H7 (cell line): ENCODE measurements around the gene MZT2A. TPM values are rescaled to one million over a fixed set of nuclear protein-coding genes. Genes with fewer than 3 reads are reported as not detected.
"Not testable (repeated sequence)": the region's sequence is repeated elsewhere in the genome, so short reads cannot be mapped to it uniquely, and the experiment has no call there.

Source experiments
- DNase-seq: peaks from one replicate; pipeline ENCODE4 v3.0.0; 2012
- H3K27me3 ChIP-seq: 2 replicates; pipeline ENCODE4 v1.6.0; 2011; ENCODE audit warnings: mild to moderate bottlenecking, low read length; ENCODE audit not compliant: control insufficient read depth, insufficient read depth
- H3K36me3 ChIP-seq: replicated peaks from 2 replicates; pipeline ENCODE4 v1.5.1; 2011; ENCODE audit warnings: low read length; ENCODE audit not compliant: control insufficient read depth, insufficient read depth
- H3K4me3 ChIP-seq: 2 replicates; pipeline ENCODE4 v1.5.1; 2011; ENCODE audit warnings: low read depth, mild to moderate bottlenecking, control low read depth, low read length, moderate library complexity; ENCODE audit not compliant: insufficient read depth
- total RNA-seq: library from RNA; depleted of rRNA; stranded (reverse); fragments of >200 nt; shearing (Covaris generic); gene quantifications from 2 replicates; pipeline ENCODE4 v1.2.3, GENCODE V29; 2014; rRNA removed

The MZT2A gene
- total RNA-seq, 1 experiment from 2014 or later: 156 TPM

DNA sequence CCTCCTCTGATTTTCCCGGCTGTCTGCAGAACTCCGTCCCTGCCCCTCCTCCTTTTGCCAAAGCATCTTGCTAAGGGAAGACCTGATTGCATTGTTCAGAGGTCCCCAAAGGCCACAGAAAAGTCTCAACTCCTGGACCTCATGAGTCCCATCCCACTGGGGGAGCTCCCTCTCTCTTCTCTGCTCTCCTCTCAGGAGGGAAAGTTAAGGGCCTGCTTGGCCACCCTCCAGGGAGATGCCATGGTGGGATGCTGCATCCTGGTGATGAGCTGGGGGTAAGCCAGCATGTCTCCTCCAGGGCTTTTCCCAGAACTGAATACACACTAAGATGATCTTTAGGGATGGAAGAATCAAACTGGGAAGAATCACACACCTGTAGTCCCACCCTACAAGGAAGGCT is 18.9 kb downstream of the MZT2A start:
- H3K27me3 ChIP-seq, H3K4me3 ChIP-seq, H3K36me3 ChIP-seq: not testable (repeated sequence)
- DNase-seq: peak; percentile 9

DNA sequence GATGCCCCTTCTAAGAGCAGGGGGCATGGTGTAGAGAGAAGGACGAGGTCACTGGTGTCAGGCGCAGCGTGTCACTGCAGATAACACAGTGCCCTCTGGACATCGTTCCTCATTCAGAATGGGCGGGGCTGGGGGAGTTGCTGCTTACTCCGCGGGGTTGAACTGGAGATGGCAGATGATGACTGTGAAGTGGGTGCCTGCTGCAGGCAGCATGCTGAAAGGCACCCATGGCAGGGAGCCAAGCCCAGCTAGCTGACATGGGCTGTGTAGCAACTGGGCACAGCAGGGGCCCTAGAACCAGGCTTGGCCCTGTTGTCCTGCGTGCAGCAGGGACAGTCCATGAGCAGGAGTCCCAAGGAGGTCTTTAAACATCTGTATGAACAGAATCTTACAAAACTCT is 20.6 kb downstream of the MZT2A start:
- H3K4me3 ChIP-seq, H3K27me3 ChIP-seq, DNase-seq, H3K36me3 ChIP-seq: not testable (repeated sequence)

DNA sequence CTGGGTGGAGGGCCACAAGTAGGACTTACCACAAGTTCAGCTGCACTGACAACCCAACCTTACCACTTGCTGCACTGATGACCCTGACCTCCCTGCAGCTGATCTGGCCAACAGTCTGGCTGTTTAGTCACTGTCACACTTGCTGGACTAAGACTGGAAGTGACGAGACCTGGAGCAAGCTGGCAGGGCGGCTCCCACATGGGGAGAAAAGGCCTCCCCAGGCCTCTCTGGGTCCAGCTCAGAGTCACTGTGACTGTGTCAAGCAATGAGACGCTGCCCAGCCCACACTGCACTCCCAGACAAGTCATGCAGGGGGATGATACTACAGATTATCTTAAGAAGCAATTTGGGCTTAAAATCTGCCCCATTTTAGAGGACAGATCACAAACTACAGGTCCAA is 21.3 kb downstream of the MZT2A start:
- H3K4me3 ChIP-seq, DNase-seq, H3K27me3 ChIP-seq, H3K36me3 ChIP-seq: not testable (repeated sequence)

DNA sequence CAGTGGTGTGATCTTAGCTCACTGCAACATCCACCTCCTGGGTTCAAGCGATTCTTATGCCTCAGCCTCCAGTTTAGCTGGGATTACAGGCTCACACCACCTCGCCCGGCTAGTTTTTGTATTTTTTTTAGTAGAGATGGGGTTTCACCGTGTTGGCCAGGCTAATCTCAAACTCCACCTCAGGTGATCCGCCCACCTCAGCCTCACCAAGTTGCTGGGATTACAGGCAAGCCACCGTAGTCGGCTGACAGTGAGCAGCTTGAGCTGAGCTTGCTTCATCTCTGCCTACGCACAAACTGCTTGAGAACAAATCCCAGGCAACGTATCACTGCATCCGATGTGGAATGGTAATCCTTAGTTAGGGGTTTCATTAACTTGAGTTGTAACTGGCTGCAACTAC is 24.5 kb downstream of the MZT2A start:
- not testable (repeated sequence) for DNase-seq, H3K4me3 ChIP-seq, H3K36me3 ChIP-seq, H3K27me3 ChIP-seq

DNA sequence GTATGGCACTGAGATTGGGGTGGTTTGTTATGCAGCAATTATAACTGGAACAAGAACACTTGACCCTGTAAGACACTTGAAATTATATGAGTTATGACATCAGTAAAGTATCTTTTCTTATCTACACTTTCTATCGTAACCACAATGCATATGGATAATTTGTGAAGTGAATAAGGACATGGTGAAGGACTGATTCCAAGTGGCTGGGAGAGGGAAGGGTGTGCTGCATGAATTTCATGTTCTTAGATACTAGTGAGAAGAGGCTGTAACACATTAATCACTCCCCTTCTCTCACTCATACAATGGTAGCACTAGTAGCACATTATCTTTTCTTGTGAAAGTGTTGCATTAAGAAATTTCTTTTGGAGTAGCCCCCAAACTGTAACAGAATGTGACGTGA is 37.3 kb downstream of the MZT2A start:
- not testable (repeated sequence) for H3K36me3 ChIP-seq, H3K27me3 ChIP-seq, DNase-seq, H3K4me3 ChIP-seq

DNA sequence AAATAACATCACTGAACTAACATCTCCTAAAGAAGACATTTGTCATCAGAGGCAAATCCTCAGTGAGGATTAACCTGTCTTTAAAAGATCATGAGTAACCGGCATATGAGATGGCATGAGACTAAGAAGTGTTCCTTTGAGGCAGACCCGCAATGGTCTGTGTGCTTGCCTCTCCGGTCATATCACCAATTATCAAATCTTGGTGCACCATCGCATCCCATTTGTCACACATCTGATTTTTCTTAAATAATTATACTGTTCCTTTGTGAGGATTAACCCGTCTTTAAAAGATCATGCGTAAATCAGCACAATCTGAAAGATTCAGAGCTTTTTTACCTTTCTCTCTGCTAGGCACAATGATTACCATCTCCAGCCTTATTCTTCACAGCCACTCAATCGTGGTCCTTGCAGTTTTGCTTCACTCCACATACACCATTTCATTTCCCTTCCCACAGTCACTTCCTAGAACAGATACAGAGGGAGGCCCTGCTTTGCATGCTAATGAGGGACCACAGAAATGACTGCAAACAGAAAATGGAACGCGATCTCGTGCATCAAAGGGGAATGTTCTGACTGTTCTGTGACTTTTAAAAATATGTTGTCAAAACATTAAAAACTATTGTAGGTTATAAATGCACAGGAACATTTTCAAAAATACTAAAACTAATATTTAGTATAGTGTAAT is 40.8 kb downstream of the MZT2A start:
- not testable (repeated sequence) for H3K36me3 ChIP-seq, H3K4me3 ChIP-seq, DNase-seq, H3K27me3 ChIP-seq

DNA sequence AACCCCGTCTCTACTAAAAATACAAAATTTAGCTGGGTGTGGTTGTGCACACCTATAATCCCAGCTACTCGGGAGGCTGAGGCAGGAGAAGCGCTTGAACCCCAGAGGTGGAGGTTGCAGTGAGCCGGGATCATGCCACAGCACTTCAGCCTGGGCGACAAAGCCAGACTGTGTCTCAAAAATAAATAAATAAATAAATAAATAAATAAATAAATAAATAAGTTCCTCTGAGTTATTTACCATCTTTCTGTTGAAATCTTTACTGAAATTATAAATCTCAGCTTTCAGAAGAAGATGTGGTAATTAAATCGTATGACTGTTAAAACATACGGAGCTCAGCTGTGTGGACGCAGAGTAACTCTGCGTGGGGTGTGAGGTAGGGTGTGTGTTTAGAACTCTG is 44.2 kb downstream of the MZT2A start:
- H3K36me3 ChIP-seq, H3K27me3 ChIP-seq, H3K4me3 ChIP-seq, DNase-seq: not testable (repeated sequence)

DNA sequence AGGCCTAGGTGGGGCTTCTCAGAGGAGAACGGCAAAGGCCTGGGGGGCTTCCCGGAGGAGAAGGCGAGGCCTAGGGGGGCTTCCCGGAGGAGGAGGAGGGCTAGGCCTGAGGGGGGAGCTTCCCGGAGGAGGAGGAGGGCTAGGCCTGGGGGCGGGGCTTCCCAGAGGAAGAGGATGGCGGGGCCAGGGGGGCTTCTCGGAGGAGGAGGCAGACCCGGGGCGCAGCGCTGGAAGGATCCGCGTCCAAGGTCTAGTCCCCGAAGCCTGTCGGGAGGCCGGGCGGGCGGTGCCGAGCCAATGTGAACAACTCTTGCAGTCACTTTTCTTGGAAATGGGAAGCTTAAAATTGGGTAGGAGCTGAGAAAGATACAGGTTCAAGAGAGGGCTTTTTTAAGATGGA is 46.3 kb downstream of the MZT2A start:
- peak; percentile 22 for DNase-seq
- no peak overlapping the region for H3K4me3 ChIP-seq

DNA sequence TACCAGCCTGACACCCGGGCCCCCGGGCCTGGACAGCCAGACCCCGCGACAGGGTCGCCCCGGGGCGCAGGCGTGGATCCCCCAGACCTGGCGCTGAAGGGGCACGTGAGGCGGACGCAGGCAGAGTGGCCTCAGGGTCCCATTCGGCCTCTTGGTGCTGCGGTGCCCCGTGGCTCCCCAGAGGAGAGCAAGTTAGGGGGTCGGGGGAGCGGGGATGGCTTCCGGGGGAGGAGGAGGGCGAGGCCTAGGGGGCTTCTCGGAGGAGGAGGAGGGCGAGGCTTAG is 46.7 kb downstream of the MZT2A start:
- not testable (repeated sequence) for DNase-seq, H3K27me3 ChIP-seq, H3K4me3 ChIP-seq, H3K36me3 ChIP-seq

More for the DNA sequence above, 46.3 kb downstream of the MZT2A start:
- no peaks in the 10 kb centered on the region for H3K27me3 ChIP-seq
- no peaks in the 10 kb centered on the region for H3K36me3 ChIP-seq

DNA sequence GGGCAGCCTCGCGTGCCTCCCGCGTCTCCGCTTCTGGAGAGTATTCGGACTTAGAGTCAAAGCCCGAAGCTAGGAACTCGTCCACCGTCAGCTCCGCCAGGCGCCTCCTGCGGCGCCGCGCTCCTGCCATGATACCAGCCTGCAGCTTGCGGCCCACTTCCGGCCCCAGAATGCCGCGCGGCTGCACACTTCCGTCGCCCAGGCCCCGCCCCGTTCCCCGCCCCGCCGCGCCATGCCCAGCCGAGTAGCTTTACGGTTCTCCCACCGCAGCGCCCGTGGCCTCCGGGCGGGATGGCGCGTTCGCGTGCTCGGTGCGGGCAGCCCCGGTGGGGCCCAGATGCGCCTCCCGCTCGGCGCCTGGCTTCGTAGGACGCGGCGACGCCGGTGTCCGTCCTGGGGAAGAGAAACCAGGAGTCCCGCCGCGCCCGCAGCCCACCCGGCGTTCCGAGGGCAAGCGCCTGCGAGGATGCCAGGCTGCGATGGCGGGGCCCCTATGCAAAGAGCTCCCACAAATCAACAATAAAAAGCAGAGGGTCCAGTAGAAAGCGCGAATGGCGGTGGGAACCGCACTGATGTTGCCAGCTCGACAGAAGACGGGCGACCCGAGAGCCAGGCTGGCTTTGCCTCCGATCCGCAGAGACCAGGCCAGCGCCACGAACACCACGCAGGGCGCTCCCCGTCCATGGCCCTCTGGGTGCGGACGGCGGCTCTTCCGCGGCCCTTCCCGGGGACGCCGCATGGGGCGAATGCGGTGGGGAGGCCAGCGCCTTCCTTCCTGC is 47.3 kb downstream of the MZT2A start:
- not testable (repeated sequence) for DNase-seq

DNA sequence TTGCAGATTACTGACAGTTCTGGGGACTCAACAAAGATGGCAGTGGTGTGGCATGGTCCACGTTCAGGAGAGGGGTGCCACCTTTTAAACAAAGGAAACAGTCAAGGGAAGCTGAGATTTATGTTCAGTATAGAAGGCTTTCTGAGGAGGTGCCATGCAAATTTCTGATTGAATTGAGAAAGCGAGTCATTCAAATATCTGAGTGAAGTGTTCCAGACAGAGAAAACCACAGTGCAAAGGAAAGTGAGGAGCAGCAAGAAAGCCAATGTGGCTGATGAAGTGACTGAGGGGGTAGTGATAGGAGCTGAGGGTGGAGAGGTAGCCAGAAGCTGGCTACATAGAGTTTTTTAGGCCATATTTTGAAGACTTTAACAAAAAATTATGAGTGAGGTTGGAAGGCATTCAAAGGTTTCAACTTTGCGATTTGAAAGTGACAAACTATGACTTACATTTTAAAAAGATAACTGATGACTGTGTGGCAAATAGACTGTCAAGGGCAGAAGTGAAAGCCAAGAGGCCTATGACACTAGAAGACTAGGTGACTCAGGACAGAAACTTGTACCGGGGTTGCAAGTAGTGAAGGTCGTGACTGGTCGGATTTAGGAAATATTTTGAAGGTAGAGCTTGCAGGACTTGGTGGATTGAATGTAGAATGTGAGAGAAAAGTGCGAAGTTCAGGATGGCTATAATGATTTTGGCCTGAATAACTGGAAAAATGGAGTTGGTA is 51.3 kb downstream of the MZT2A start:
- DNase-seq, H3K36me3 ChIP-seq, H3K4me3 ChIP-seq, H3K27me3 ChIP-seq: not testable (repeated sequence)

More for the DNA sequence above, 47.3 kb downstream of the MZT2A start:
- H3K27me3 ChIP-seq, H3K4me3 ChIP-seq, H3K36me3 ChIP-seq: not testable (repeated sequence)

Other genes with a start within 250 kb of the MZT2A start
- gene RAB6D, start 128.2 kb downstream of the MZT2A start, total RNA-seq: 0.10 TPM in 1 of 2 replicates, not detected in the other
- gene TUBA3D, start 16.3 kb downstream of the MZT2A start, total RNA-seq: 0.62 TPM in 1 of 2 replicates, not detected in the other
- 12.5 and 20.7 TPM in 2 replicates for gene CCDC74A, start 35.5 kb upstream of the MZT2A start, total RNA-seq